Psoas muscle (tissue), 8 donors: ENCODE data around the gene DLL3. TPM values are rescaled to one million over a fixed set of nuclear protein-coding genes. Genes with fewer than 3 reads are reported as not detected.

Source experiments
- ATAC-seq, 4 donors: fragments of 200-7000 bp; cut with Tn5 transposase; one replicate each; pipeline ENCODE4 v1.9.1; 2020; ENCODE audit warnings: moderate library complexity in 3 of 4, mild to moderate bottlenecking in 2 of 4
- DNase-seq, 2 donors: peaks; one replicate each; pipeline ENCODE4 v3.0.0-alpha.2; 2020
- H3K27ac ChIP-seq: fragments of 200-600 bp; one replicate; pipeline ENCODE4 v1.8.0; 2022
- H3K27me3 ChIP-seq, 3 donors: fragments of 200-600 bp in 1 of 3; one replicate each; pipeline versions ENCODE4 v1.6.1 to v1.8.0; 2013 to 2022; ENCODE audit warnings: low read length in 2 of 3, mild to moderate bottlenecking in 2 of 3, moderate library complexity in 1 of 3; ENCODE audit not compliant: insufficient read depth in 3 of 3
- H3K36me3 ChIP-seq, 2 donors: fragments of 200-600 bp in 1 of 2; one replicate each; pipeline versions ENCODE4 v1.6.1 to v1.8.0; 2013 to 2022; ENCODE audit warnings: low read depth in 1 of 2, mild to moderate bottlenecking in 1 of 2, moderate library complexity in 1 of 2; ENCODE audit not compliant: insufficient read depth in 1 of 2
- H3K4me1 ChIP-seq: fragments of 200-600 bp; one replicate; pipeline ENCODE4 v1.8.0; 2022
- H3K4me3 ChIP-seq: fragments of 200-600 bp; one replicate; pipeline ENCODE4 v1.8.0; 2022; ENCODE audit warnings: mild to moderate bottlenecking
- H3K9me3 ChIP-seq: fragments of 200-600 bp; one replicate; pipeline ENCODE4 v1.8.0; 2022
- CTCF ChIP-seq: fragments of 200-600 bp; IDR thresholded peaks from one replicate; pipeline ENCODE4 v1.8.0; 2022; ENCODE audit warnings: antibody characterized with exemption
- WGBS, 3 donors: extraction: QIAGEN DNeasy Blood & Tissue Kit; methylation state at CpG; one replicate each; pipeline versions ENCODE4 v1.1.6 to v1.1.7; 2013; 5-methylcytosine and 5-hydroxymethylcytosine counted together
- intact Hi-C, 2 donors: fragments of 100-400 bp; cut with DNase I; formaldehyde crosslinking; loops; one replicate each; pipeline versions ENCODE4 v1.11.0 to v1.14.2; 2022
- polyA plus RNA-seq, 3 donors: library from polyadenylated mRNA; stranded (reverse); fragments of 200-250 nt; gene quantifications; one replicate each; pipeline ENCODE4 v1.2.3, GENCODE V29; 2013
- total RNA-seq, 4 donors: library from RNA; stranded (reverse); fragmentation: NEBNext Ultra II Directional in 2 of 4; extraction: Animal tissue kit (Norgen Biotek cat#: 25700) in 2 of 4; gene quantifications; one replicate each; pipeline versions ENCODE4 v1.2.1 to v1.2.4, GENCODE V29; 2021 to 2023
- donor health status: healthy with polysubstance abuse.
- donor health status: DM: no; HTN: no; CAD: no; lungs with moderate emphysema.
- donor health status: Bipolar disorder and iron deficiency.
- donor health status: healthy.
- donor health status: DM: yes; HTN: yes; CAD: no.
- donor health status: DM: no; HTN: no; CAD: no.
- donor health status: DM: no; HTN: no; CAD: no.
- donor health status: DM: yes; HTN: yes; CAD: no.

DLL3 gene
- total and polyA plus RNA-seq, 7 donors, result 0.03 to 0.14 TPM; not detected in 5

- H3K27me3 ChIP-seq, result peaks cover 0 to 67% (median 24%) of the 10 kb centered on the region in 3 donors
- no peaks in the 10 kb centered on the region for H3K36me3 ChIP-seq
- peaks cover 18% of the 10 kb centered on the region for H3K4me1 ChIP-seq
- no peak for DNase-seq
- H3K27ac ChIP-seq, result no peak overlapping the region
- ATAC-seq, result peak; percentile 45 to 77 (median 70)
- intact Hi-C loops, result loop anchor here in 1 of 2 donors (5.0 kb wide), 1 partner anchor 34 kb away; the partner anchor contains the start of gene EID2B
- WGBS, 3 donors, result 1 to 2% (median 1%) methylated on average over 36 to 40 of the region's 40 CpGs
- no peaks in the 10 kb centered on the region for H3K9me3 ChIP-seq
- TF ChIP-seq CTCF, result peak; percentile 49
- H3K4me3 ChIP-seq, result peak overlapping the region; percentile 34
Measured at GRCh38 chr19:39497996-39498797, 550 bp upstream of the DLL3 start.

- Histone ChIP-seq H3K4me3 (no peak overlapping the region), H3K27ac (no peak overlapping the region), H3K27me3 (peaks cover 0 to 84% (median 33%) of the 10 kb centered on the region in 3 donors), H3K36me3 (no peaks in the 10 kb centered on the region), H3K4me1 (peaks cover 18% of the 10 kb centered on the region), H3K9me3 (no peaks in the 10 kb centered on the region)
- TF ChIP-seq CTCF, result no peak
- 70 to 76% (median 73%) methylated on average over 8 of the region's 8 CpGs for WGBS, 3 donors
- no peak for ATAC-seq
- intact Hi-C loops, result loop anchor here in 1 of 2 donors (5.0 kb wide), 1 partner anchor 32 kb away; the partner anchor contains the start of gene EID2B
- no peak for DNase-seq
Measured at GRCh38 chr19:39499932-39500331, 1.2 kb downstream of the DLL3 start.

GRCh38 chr19:39500543-39500942 lies 1.8 kb downstream of the DLL3 start:
- WGBS, 3 donors, result 49 to 66% (median 54%) methylated on average over 4 of the region's 4 CpGs
- Histone ChIP-seq H3K4me1 (peaks cover 18% of the 10 kb centered on the region), H3K36me3 (no peaks in the 10 kb centered on the region), H3K9me3 (no peaks in the 10 kb centered on the region), H3K27me3 (peaks cover 0 to 90% (median 38%) of the 10 kb centered on the region in 3 donors), H3K4me3 (no peak overlapping the region), H3K27ac (no peak overlapping the region)
- ATAC-seq, result no peak
- no peak for TF ChIP-seq CTCF
- no peak for DNase-seq
- intact Hi-C loops, result no loop called here

DNA sequence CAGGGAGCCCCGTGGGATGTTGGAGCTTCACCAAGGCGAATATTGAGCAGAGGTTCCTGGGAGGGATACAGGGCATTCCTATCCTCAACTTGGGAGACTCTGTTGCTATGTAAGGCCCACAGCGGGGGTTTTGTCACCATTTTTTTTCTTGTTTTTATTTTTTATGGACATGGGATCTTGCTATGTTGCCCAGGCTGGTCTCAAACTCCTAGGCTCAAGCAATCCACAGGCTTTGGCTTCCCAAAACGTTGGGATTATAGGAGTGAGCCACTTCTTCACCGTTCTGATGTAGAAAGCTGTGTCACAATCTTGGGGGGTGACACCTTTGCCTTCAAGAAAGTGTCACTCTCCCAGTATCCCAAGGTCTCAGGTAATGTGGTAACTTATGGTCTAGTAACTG lies 2.6 kb downstream of the DLL3 start:
- Histone ChIP-seq H3K4me1 (peaks cover 18% of the 10 kb centered on the region), H3K9me3 (no peaks in the 10 kb centered on the region), H3K27me3 (peaks cover 0 to 93% (median 42%) of the 10 kb centered on the region in 3 donors), H3K36me3 (no peaks in the 10 kb centered on the region), H3K27ac (no peak overlapping the region), H3K4me3 (no peak overlapping the region)
- no peak for ATAC-seq
- TF ChIP-seq CTCF, result no peak
- intact Hi-C loops, result no loop called here
- DNase-seq, result no peak
- WGBS, 3 donors, result 73 to 77% (median 76%) methylated on average over 5 of the region's 5 CpGs
